Myocyte (in vitro differentiated cells): ENCODE measurements around the gene PSMD5. TPM values are rescaled to one million over a fixed set of nuclear protein-coding genes. Genes with fewer than 3 reads are reported as not detected.

Experiments used
- DNase-seq: peaks from one replicate; pipeline ENCODE4 v3.0.0-alpha.2; 2012; ENCODE audit warnings: low read depth
- polyA plus RNA-seq: library from polyadenylated mRNA; unstranded; fragments of >200 nt; gene quantifications from one replicate; pipeline ENCODE4 v1.2.1, GENCODE V29; 2012; ENCODE audit warnings: missing spikeins
- total RNA-seq: library from RNA; depleted of rRNA; stranded (reverse); fragments of >200 nt; gene quantifications from 2 replicates; pipeline ENCODE4 v1.2.3, GENCODE V29; 2014

PSMD5 gene
- 29.6 and 34.8 TPM in 2 replicates for total RNA-seq
- polyA plus RNA-seq, result 17.3 TPM

GRCh38 chr9:120842685-120843485, at the start of gene PSMD5:
Gene PSMD5, minus strand, starts transcription at chr9:120842922. Its CDS starts 13 bp downstream, at chr9:120842909.
- peak; percentile 99 for DNase-seq

- DNase-seq, result no peak
Observed at GRCh38 chr9:120891884-120892747, 49.4 kb upstream of the PSMD5 start.

GRCh38 chr9:120891245-120891883, 48.6 kb upstream of the PSMD5 start:
- DNase-seq, result peak; percentile 50

- DNase-seq, result no peak
Observed at GRCh38 chr9:120890320-120891244, 47.9 kb upstream of the PSMD5 start.

- DNase-seq, result no peak
Observed at GRCh38 chr9:120889606-120890271, 47.0 kb upstream of the PSMD5 start.

- no peak for DNase-seq
Observed at GRCh38 chr9:120888626-120889025, 45.9 kb upstream of the PSMD5 start.

- DNase-seq, result peak; percentile 74
Observed at GRCh38 chr9:120886490-120886967, 43.8 kb upstream of the PSMD5 start.

GRCh38 chr9:120885958-120886357, 43.2 kb upstream of the PSMD5 start:
- peak; percentile 26 for DNase-seq

- no peak for DNase-seq
Observed at GRCh38 chr9:120885457-120885856, 42.7 kb upstream of the PSMD5 start.

GRCh38 chr9:120883608-120883996, 40.9 kb upstream of the PSMD5 start:
- DNase-seq, result no peak

- DNase-seq, result no peak
Observed at GRCh38 chr9:120882935-120883607, 40.3 kb upstream of the PSMD5 start.

GRCh38 chr9:120879446-120879845, 36.7 kb upstream of the PSMD5 start:
- DNase-seq, result no peak

GRCh38 chr9:120878188-120879130, 35.7 kb upstream of the PSMD5 start:
- no peak for DNase-seq

GRCh38 chr9:120877276-120878034, 34.7 kb upstream of the PSMD5 start:
- peak; percentile 50 for DNase-seq

GRCh38 chr9:120876842-120877240, 34.1 kb upstream of the PSMD5 start, which contains the start of gene PHF19:
Gene PHF19, minus strand, starts transcription at chr9:120877188. Its CDS starts 2,447 bp downstream, at chr9:120874741.
- no peak for DNase-seq

- DNase-seq, result peak; percentile 73
Observed at GRCh38 chr9:120875954-120876841, 33.5 kb upstream of the PSMD5 start.
